Left ventricle myocardium superior (tissue), 1 donor: ENCODE results near the gene LAMA5. TPM values are rescaled to one million over a fixed set of nuclear protein-coding genes. Genes with fewer than 3 reads are reported as not detected.

ENCODE experiments used
- ATAC-seq: fragments of 200-7000 bp; cut with Tn5 transposase; one replicate; pipeline ENCODE4 v1.9.1; 2020; ENCODE audit warnings: mild to moderate bottlenecking, moderate library complexity
- DNase-seq: peaks from one replicate; pipeline ENCODE4 v3.0.0-alpha.2; 2020
- intact Hi-C: fragments of 100-400 bp; cut with micrococcal nuclease; formaldehyde crosslinking; loops from one replicate; pipeline ENCODE4 v1.11.0; 2022
- total RNA-seq: library from RNA; stranded (reverse); fragmentation: NEBNext Ultra II Directional; extraction: Animal tissue kit (Norgen Biotek cat#: 25700); gene quantifications from one replicate; pipeline ENCODE4 v1.2.1, GENCODE V29; 2021
- donor health status: DM: no; HTN: yes; CAD: no; lungs with severe emphysema.

Gene LAMA5
- total RNA-seq, 1 donor from 2014 or later: 110 TPM

DNA sequence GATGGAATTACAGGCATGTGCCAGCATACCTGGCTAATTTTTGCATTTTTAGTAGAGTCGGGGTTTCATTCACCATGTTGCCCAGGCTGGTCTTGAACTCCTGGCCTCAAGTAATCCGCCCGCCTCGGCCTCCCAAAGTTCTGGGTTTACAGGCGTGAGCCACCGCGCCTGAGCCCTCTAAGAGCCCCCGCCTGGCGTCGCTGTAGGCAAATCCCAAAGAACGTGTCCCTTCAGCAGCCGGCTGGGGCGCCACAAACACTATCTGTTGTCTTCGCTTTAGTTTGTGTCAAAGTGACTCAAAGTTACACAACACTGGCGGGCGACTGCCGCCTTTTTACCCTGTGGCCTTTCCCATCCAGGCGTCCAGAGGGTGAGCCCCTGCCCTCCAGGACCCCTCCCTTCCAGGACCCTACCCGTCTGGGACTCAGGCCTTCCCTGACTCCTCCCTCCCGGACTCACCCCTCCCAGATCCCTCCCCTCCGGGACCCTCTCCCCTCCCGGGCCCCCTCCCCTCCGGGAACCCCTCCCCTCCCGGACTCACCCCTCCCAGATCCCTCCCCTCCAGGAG is 65.3 kb downstream of the LAMA5 start:
- ATAC-seq (peak; percentile 76), DNase-seq (peak; percentile 95)
- intact Hi-C loops: loop anchor here (5.0 kb wide), 1 partner anchor 80 kb away; no protein-coding TSS in a partner anchor

DNA sequence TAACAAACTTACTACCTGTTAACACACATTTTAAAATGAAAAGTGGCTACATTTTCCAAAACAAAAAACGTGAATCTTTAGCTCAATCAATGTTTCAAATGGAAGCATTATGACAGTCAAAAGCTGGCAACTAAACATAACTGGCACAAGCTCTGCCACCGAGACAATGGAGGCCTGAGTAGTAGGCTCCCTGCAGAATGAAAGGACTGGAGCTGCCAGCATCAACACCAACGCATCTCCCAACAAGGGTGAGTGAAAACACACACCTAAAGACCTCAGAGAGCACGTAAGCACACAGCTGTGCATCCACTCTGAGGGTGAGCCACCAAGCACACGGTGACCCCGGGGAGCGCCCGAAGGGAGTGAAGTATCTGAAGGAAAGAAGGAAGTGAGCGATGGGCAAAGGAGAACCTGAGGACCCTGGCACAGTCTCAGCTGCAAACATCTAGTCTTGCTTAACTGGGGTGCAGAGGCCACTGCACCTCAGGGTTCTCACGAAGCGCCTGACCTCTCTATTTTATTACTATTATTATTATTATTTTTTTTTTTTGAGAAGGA is 65.9 kb downstream of the LAMA5 start:
- intact Hi-C loops: loop anchor here (5.0 kb wide), 1 partner anchor 81 kb away; no protein-coding TSS in a partner anchor
- ATAC-seq: no peak
- no peak for DNase-seq

DNA sequence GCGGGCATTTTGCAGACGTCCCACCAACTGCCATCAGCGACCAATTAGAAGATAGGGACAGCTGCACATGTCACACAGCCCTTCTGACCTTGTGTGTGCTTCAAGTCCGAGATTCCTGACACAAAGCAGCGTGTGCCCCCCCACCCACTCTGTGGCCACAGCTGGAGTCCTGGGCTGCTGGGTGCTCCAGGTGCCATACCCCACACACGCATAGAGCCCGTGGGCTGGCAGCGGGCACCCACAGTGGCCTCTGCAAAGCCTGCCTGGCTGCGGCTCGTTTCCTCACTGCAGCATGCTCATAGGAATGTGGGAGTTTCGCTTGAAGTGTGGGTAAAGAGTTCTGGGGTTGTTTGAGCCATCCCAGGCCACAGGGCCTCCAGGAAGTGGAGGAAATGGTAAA is 66.8 kb downstream of the LAMA5 start:
- no peak for ATAC-seq
- DNase-seq: no peak
- intact Hi-C loops: loop anchor here (5.0 kb wide), 1 partner anchor 82 kb away; no protein-coding TSS in a partner anchor

DNA sequence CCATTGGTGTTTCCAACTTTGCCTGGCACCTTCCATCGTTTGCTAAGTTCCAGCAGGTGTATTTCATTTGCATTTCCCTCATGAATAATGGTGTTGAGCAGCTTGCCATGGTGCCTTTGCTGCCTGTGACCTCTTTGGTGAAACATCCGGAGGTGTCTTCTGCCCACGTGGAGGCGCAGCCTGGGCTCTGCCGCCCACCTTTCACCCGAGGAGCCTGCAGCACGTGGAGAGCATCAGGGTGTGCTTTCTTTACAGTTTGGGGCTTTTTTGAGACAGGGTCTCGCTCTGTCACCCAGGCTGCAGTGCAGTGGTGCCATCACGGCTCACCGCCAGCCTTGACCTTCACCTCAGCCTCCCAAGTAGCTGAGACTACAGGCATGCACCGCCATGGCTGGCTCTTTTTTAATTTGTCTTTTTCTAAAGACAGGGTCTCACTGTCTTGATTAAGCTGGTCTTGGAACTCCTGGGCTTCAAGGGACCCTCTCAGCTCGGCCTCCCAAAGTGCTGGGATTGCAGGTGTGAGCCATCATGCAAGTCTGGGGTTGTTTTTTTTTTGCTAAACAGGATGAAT is 67.4 kb downstream of the LAMA5 start:
- intact Hi-C loops: loop anchor here (5.0 kb wide), 1 partner anchor 83 kb away; no protein-coding TSS in a partner anchor
- no peak for DNase-seq
- no peak for ATAC-seq

DNA sequence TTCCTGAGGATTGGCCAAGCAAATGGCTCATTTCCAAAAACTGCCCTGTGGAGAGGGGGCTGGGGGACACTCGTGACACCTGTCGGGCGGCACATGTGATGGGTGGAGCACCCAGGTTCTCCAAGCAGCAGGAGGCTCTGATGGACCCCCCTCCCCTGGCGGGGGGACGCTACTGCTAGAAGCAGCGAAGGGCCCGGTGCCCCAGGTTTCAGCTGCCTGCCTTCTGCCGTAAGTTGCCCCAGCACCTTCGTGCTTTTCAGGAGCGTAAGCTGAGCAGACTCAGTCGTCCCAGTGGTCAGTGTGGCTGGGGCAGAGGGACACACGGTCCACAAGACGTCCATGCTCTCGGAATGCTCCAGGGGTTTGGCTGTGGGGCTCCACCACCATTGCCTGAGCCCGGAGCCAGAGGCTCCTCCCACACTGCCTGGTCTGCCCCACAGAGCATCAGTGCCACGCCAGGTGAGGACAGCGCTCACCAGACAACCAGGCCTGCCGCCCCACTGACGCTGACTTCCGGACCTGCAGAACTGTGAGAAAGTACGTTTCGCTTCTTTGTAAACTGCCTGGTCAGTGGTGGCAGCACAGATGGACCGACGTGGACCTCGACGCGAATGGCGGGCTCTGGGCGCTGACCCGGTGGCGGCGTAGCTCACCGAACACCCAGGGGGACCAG is 68.4 kb downstream of the LAMA5 start:
- intact Hi-C loops: no loop called here
- ATAC-seq: no peak
- no peak for DNase-seq

DNA sequence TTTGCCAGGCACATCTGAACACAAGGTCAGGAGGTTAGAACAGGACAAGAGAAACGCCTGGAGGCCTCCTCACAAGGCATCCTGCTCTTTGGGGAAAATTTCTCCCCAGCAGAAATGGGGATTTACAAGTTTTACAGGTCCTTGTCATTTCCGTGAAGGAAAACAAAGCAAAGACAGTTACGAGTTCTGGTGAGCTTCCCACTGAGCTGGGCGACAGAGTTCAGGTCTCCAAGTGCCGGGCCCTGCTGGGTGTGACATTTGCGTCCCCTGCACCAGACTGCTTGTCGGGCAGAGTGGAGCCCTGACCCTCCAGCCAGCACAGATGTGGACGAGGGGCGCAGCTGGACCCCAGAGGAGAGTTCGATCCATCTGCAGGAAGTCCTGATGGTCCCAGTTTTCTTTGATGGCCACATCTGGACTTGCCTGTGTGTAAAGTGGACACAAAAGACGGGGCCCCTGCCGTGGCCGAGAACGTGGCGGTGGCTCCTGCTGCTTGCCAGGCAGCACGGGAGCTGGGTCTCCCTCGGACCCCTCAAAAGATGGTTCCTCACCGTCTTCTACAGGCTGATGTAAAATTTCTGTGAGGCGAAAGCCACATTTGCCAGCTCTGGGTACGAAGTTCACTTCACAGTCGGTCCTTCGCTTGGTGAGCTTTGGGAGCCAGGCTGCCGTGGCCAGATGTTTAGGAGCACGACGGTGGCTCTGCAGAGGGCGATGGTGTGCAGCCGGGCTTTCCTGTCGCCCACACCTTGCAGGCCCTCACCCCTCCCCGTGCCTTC is 69.5 kb downstream of the LAMA5 start:
- ATAC-seq (no peak), DNase-seq (no peak)

DNA sequence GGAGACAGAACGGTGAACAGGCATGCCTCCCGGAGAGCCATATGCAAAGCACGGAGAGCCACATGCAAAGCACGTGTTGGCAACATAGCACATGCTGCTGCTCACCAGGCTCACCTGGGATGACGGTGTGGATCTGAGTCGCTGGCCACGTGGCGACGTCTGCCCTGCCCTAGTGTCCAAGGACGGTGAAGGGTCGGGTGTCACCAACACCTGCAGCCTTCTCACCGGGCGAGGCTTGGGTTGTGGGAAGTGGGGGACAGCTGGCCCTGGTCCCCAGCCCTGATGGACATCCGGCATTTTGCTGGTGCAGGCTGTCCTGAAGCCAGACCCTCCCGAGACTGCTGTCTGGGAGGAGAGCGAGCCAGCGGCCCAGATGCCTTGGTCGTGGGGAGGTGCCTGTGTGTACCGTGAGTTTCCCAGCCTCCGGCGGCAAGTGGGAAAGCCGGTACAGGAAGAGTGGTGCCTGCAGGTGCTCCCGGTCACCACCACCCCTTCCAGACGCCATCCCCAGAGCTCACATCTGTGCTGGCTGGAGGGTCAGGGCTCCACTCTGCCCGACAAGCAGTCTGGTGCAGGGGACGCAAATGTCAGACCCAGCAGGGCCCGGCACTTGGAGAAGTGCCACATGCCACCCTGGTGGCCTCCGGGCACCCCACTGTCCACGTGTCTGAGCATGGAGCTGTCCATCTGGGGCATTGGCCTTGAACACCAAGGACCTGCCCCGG is 70.2 kb downstream of the LAMA5 start:
- no peak for ATAC-seq
- no peak for DNase-seq

More for the DNA sequence above, 69.5 kb downstream of the LAMA5 start:
- intact Hi-C loops: no loop called here

DNA sequence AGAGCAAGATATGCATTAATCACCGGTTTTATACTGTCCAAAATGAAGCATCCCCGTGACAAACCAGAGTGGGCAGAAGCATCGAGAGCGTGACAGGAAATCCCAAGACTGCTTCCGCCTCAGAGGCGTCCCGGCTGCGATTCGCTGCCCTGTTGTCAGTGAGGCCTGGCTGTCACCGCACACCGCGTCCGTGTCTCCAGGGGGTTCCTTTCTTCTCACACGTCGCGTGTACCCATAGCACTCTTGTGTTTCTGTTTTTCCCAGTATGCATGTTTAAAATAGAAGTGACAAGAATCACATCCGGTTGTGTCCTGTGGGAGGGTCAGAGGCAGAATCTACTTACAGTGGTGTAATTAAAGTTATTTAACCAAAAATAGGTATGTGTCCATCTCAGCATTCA is 72.6 kb downstream of the LAMA5 start:
- ATAC-seq (no peak), DNase-seq (no peak)
- intact Hi-C loops: no loop called here

More for the DNA sequence above, 70.2 kb downstream of the LAMA5 start:
- intact Hi-C loops: no loop called here

DNA sequence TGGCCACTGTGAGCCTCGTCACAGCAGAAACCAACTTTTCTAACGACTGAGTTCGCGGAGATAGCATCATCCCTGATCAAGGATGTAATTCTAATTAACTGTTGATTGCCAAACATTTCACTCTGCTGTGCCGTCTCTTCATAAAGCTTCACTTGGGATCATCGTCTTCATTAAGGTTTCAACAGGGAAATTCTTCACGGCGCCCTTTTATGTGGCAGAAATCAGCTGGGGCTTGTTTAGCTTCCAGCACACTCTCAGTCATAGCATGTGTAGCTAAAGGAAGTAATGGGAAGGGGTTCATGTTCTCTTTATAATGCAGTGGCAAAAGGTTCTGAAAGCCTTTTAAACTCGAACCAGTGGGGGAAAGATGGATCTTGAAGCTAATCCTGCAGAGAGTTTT is 73.2 kb downstream of the LAMA5 start:
- no peak for ATAC-seq
- intact Hi-C loops: no loop called here
- DNase-seq: no peak

DNA sequence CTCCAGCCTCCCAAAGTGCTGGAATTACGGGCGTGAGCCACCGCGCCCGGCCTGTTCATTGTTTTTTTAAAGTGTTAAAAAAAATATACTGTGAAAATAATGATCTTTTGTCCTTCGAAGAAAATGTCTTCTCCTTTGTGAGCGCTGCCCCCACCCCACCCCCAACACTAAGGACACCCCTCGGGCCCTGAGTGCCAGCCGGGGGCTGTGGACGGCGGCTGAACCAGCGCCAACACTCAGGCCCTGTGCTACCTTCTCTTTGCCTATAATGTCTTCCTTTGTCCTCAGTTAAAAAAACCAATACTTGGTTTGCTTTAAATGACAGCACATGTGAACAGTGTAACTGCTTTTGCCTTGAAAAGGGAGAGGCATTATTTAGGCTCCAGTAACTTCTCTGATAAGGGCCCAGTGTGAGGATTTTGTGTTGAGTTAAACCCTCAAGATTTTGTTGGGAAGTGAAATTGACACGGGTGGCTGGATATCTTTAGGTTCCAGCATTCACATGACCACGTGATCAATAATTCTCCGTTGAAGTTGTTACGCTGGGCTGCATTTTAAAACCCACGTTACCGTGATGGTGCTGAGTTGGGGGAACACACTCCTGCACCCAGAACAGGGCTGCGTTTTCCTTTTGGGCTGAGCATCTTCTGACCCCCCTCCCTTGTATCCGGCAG is 73.9 kb downstream of the LAMA5 start:
- DNase-seq: no peak
- intact Hi-C loops: no loop called here

DNA sequence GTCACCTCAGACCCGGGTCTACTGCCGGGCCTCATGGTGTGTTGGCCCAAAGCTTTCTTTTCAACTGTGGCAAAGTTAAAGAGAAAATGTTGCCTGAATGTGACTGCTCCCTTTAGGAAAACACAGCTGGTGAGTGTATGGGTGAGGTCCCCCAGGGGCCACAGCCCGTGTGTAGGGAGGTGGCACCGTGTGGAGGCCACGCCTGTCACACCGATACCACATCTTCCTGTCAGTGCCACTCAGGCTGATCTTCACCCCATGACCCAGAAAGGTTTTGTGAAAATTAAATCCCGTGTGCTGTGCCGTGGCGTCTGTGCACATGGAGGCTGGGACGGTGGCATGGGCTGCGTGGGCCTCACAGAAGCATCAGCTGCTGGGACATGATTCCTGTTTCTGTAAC is 75.0 kb downstream of the LAMA5 start:
- intact Hi-C loops: no loop called here
- no peak for DNase-seq

More for the DNA sequence above, 73.9 kb downstream of the LAMA5 start:
- ATAC-seq: no peak

DNA sequence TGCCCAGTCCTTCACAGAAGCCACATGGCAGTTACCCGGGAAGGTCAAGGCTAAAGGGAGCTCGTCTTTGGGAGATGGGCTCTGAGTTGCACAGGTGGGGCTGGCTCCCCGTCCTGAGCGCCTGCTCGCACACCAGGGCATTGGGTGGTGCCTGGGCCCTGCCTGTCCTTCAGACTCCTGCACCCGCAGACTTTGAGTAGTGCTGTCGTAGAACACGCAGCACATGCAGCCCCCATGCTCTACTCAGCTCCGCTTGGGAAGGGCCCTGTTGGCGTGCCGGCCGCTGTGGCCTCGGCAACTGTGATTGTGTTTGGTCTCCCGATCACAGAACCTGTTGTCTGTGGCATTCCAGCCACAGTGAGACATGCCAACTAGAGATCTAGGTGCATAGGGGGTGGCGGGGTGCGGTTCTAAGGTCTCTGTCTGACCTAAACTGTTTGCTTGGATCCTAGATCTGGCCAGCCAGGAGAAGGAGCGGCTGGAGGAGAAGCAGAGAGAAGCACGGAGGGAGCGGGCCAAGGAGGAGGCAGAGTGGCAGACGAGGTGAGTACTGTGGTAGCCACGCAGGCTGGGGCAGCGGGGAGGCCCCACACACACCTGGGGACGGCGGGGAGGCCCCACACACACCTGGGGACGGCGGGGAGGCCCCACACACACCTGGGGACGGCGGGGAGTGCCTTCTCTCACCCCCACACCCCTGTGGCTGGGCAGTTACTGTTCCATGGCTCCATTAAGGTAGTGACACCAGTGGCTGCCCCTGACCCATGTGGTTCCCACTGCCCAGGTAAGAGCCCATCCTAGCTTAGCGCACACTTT is 75.7 kb downstream of the LAMA5 start:
- no peak for ATAC-seq
- intact Hi-C loops: no loop called here
- DNase-seq: no peak

More for the DNA sequence above, 75.0 kb downstream of the LAMA5 start:
- no peak for ATAC-seq

DNA sequence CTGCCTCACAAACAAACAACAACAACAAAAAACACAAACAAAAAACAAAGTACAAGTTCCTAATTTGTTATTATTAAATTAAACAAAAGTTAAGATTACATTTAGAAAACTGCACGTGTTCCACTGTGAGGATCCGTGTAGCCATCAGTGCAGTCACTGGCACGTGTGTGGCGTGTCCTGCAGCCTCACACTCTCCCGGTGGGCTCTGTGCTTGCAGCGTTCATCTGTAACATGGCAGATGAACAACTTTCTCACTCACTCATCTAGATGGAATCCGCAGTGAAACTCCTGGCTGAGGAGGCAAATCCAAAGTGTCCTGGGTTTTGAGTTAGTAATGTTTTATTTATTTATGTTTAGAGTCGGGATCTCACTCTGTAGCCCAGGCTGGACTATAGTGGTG is 77.2 kb downstream of the LAMA5 start:
- ATAC-seq (no peak), DNase-seq (no peak)
- intact Hi-C loops: no loop called here

DNA sequence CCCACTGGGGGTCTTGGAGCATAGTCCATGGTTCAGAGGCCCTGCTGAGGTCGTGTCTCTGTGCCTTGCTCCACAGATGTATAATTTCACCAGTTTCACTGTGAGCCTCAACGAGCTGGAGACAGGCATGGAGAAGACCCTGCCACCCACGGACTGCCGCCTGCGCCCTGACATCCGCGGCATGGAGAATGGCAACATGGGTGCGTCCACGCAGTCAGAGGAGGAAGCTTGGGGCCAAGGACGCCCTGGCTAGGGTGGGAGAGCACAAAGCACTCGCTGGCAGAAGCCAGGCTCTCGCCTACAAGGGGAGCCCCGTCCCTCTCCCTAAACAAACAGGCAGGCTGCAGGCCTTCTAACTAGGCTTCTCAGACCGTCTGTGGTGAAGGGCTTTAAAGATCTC is 78.0 kb downstream of the LAMA5 start:
- intact Hi-C loops: no loop called here
- DNase-seq (no peak), ATAC-seq (no peak)

DNA sequence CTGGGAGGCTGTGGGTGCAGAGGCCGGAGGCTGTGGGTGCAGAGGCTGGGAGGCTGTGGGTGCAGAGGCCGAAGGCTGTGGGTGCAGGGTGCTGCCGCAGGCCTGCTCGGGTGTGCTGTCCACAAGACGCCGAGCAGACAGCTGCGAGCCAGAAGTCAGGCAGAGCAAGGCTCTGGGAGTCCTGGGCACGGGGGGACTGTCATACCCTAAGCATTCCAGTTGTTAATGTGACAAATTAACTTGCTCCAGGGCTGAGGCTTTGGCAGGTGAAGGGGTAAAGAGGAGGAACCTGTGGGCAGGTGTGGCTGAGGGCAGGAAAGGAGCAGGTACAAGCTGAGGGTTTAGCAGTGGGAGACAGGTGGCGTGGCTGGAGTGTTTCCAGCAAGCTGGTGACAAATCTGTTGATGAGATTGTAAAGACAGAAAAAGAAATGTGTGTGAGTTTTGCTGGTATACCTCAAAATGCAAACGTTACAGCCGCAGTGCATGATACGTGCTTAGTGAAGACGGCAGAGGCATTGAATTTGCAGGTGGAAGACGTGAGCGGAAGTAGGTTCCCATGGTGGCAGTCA is 78.5 kb downstream of the LAMA5 start:
- no peak for DNase-seq
- ATAC-seq: no peak
- intact Hi-C loops: no loop called here

DNA sequence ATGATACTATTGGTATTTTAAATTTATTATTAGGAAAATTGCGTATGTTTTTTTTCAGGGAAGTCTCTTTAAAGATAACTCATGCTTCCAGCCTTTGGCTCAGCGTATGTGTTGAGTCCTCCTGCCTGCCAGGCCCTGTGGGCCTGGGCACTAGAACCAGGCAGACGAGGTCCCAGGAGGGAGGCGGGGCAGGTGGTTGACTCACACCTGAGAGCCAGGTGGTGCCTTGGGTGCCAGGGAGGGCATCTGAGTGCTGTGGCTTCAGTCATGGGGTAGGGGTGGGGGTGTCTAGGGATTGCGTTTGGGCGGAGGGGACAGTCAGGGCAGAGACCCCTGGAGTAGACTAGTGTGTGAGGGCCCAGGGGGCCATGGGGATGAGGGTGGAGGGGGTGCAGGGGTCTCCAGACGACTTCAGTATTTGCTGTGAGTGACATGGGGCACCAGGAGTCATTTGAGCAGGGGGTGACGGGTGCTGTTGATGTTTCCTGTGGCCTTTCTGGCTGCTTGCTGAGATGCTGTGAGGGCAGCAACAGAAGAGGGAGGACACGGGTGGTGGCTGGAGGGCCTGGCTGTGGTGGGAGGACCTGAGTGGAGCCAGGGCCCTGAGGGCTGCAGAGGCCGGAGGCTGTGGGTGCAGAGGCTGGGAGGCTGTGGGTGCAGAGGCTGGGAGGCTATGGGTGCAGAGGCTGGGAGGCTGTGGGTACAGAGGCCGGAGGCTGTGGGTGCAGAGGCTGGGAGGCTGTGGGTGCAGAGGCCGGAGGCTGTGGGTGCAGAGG is 79.2 kb downstream of the LAMA5 start:
- intact Hi-C loops: no loop called here
- DNase-seq: no peak

DNA sequence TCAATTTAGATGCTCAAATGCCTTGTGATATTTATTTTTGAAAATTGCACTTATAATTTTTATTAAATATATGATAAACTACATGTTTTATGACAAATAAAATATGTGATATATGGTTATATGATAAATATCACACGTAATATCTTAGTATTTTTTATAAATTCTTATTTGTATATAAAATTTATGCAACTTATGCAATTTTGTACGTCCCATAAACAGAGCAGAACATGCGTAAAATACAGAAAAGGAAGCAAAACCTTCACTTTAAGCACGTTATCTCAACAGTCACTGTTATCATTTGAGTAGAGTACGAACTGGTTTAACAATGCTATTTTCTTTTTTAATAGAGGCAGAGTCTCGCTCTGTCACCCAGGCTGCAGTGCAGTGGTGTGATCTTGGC is 80.0 kb downstream of the LAMA5 start:
- DNase-seq: no peak
- intact Hi-C loops: no loop called here
- ATAC-seq: no peak

More for the DNA sequence above, 79.2 kb downstream of the LAMA5 start:
- no peak for ATAC-seq
